Suprapubic skin (tissue), 3 donors: ENCODE measurements around the gene PLIN3.
"Not testable (repeated sequence)": the region's sequence is repeated elsewhere in the genome, so short reads cannot be mapped to it uniquely, and the experiment has no call there.

ENCODE experiments used
- EP300 ChIP-seq: sonication (generic); formaldehyde crosslinking; IDR thresholded peaks from one replicate; pipeline ENCODE4 v1.6.1; 2017; ENCODE audit warnings: antibody characterized with exemption
- POLR2A ChIP-seq, 2 donors: fragments of 450-650 bp; IDR thresholded peaks; one replicate each; pipeline ENCODE4 v1.6.1; 2017; ENCODE audit warnings: antibody characterized with exemption in 2 of 2, mild to moderate bottlenecking in 2 of 2, moderate library complexity in 2 of 2
- TF ChIP-seq, protein P1 (sequence below), 2 donors: fragments of 200-600 bp in 1 of 2; fragments of 450-650 bp in 1 of 2; sonication (generic) in 1 of 2; IDR thresholded peaks; one replicate each; pipeline ENCODE4 v1.5.1; 2016 to 2019; ENCODE audit warnings: antibody characterized with exemption in 2 of 2, mild to moderate bottlenecking in 1 of 2, moderate library complexity in 1 of 2

- not testable (repeated sequence) for TF ChIP-seq EP300; POLR2A (IDR thresholded peaks at IDR 0.05)
- TF ChIP-seq, protein P1, sequence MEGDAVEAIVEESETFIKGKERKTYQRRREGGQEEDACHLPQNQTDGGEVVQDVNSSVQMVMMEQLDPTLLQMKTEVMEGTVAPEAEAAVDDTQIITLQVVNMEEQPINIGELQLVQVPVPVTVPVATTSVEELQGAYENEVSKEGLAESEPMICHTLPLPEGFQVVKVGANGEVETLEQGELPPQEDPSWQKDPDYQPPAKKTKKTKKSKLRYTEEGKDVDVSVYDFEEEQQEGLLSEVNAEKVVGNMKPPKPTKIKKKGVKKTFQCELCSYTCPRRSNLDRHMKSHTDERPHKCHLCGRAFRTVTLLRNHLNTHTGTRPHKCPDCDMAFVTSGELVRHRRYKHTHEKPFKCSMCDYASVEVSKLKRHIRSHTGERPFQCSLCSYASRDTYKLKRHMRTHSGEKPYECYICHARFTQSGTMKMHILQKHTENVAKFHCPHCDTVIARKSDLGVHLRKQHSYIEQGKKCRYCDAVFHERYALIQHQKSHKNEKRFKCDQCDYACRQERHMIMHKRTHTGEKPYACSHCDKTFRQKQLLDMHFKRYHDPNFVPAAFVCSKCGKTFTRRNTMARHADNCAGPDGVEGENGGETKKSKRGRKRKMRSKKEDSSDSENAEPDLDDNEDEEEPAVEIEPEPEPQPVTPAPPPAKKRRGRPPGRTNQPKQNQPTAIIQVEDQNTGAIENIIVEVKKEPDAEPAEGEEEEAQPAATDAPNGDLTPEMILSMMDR (IDR thresholded peaks at IDR 0.05), result not testable (repeated sequence)
Observed at GRCh38 chr19:4793278-4793677, 74.2 kb downstream of the PLIN3 start.
